SK-N-SH (cell line): ENCODE data around the gene ALKBH2. TPM values are rescaled to one million over a fixed set of nuclear protein-coding genes. Genes with fewer than 3 reads are reported as not detected.

Source experiments
- CTCF ChIA-PET: fragments of 300-600, 350-600 bp; formaldehyde crosslinking; extraction: SDS; loops from one replicate; lab custom pipeline; 2021; lab: Yijun Ruan, JAX
- POLR2A ChIA-PET: fragments of 350-600 bp; sonication (Branson Sonifier 250); formaldehyde crosslinking; extraction: SDS; loops from one replicate; lab custom pipeline; 2020; ENCODE audit warnings: antibody characterized with exemption, inconsistent platforms; lab: Yijun Ruan, JAX
- DNase-seq: peaks from one replicate; pipeline ENCODE4 v3.0.0; 2012
- H2AFZ ChIP-seq: fragments of 200-600 bp; sonication (generic); 2 replicates; pipeline ENCODE4 v1.8.1; 2016; ENCODE audit warnings: antibody characterized with exemption, mild to moderate bottlenecking, low read depth
- H3F3A ChIP-seq: fragments of 200-600 bp; sonication (generic); replicated peaks from 2 replicates; pipeline ENCODE3; 2016; ENCODE audit warnings: antibody characterized with exemption, mild to moderate bottlenecking; ENCODE audit not compliant: insufficient read depth
- H3K27ac ChIP-seq, 2 experiments: fragments of 200-500 bp in 1 of 2; fragments of 200-600 bp in 1 of 2; sonication (Bioruptor generic) in 1 of 2; sonication (generic), shearing (Covaris generic) in 1 of 2; 2 replicates each; pipeline versions ENCODE4 v1.5.1 to v1.6.1; 2014 to 2016; ENCODE audit warnings: low read depth in 2 of 2, inconsistent platforms in 1 of 2, low read length in 1 of 2, mild to moderate bottlenecking in 1 of 2, mixed read lengths in 1 of 2
- H3K27me3 ChIP-seq: fragments of 200-600 bp; sonication (generic), shearing (Covaris generic); 2 replicates; pipeline ENCODE4 v1.6.1; 2016; ENCODE audit warnings: mixed run types; ENCODE audit not compliant: insufficient read depth
- H3K36me3 ChIP-seq, 2 experiments: fragments of 200-500 bp in 1 of 2; fragments of 200-600 bp in 1 of 2; sonication (Bioruptor generic) in 1 of 2; sonication (generic) in 1 of 2; replicated peaks in 1 of 2; 2 replicates each; pipeline versions ENCODE3 to v1.5.1; 2014 to 2016; ENCODE audit warnings: low read length in 1 of 2, mild to moderate bottlenecking in 1 of 2; ENCODE audit not compliant: insufficient read depth in 2 of 2, control insufficient read depth in 1 of 2
- H3K4me1 ChIP-seq, 2 experiments: fragments of 200-500 bp in 1 of 2; fragments of 200-600 bp in 1 of 2; sonication (Bioruptor generic) in 1 of 2; sonication (generic), shearing (Covaris generic) in 1 of 2; 2 replicates each; pipeline versions ENCODE4 v1.5.1 to v1.6.1; 2014 to 2016; ENCODE audit warnings: low read depth in 1 of 2, low read length in 1 of 2, mixed run types in 1 of 2; ENCODE audit not compliant: insufficient read depth in 2 of 2, control insufficient read depth in 1 of 2
- H3K4me2 ChIP-seq: fragments of 200-600 bp; sonication (generic), shearing (Covaris generic); 2 replicates; pipeline ENCODE4 v1.6.1; 2017; ENCODE audit warnings: mixed run types
- H3K4me3 ChIP-seq, 2 experiments: fragments of 200-500 bp in 1 of 2; fragments of 200-600 bp in 1 of 2; sonication (Bioruptor generic) in 1 of 2; sonication (generic), shearing (Covaris generic) in 1 of 2; 2 replicates each; pipeline versions ENCODE4 v1.5.1 to v1.8.1; 2014 to 2016; ENCODE audit warnings: low read depth in 2 of 2, inconsistent platforms in 1 of 2, low read length in 1 of 2, mild to moderate bottlenecking in 1 of 2, mixed read lengths in 1 of 2, moderate library complexity in 1 of 2
- H3K79me2 ChIP-seq: fragments of 200-600 bp; sonication (generic); 2 replicates; pipeline ENCODE4 v1.8.1; 2017; ENCODE audit warnings: mild to moderate bottlenecking; ENCODE audit not compliant: insufficient read depth
- H3K9ac ChIP-seq: fragments of 200-600 bp; sonication (generic); 2 replicates; pipeline ENCODE4 v1.6.1; 2017; ENCODE audit warnings: mixed run types
- H3K9me2 ChIP-seq: fragments of 200-600 bp; sonication (generic); 2 replicates; pipeline ENCODE4 v1.6.1; 2017; ENCODE audit warnings: mixed run types
- H3K9me3 ChIP-seq: fragments of 200-600 bp; sonication (generic); 2 replicates; pipeline ENCODE4 v1.6.1; 2017; ENCODE audit warnings: mixed run types, mild to moderate bottlenecking, moderate library complexity
- H4K20me1 ChIP-seq: fragments of 200-600 bp; sonication (generic); 2 replicates; pipeline ENCODE4 v1.6.1; 2017; ENCODE audit warnings: mild to moderate bottlenecking, mixed run types; ENCODE audit not compliant: insufficient read depth
- CHD2 ChIP-seq: fragments of 150-350 bp; IDR thresholded peaks from 2 replicates; pipeline ENCODE4 v1.6.1; 2018; ENCODE audit warnings: low read length; ENCODE audit not compliant: partially characterized antibody
- ELF1 ChIP-seq: IDR thresholded peaks from 2 replicates; pipeline ENCODE4 v1.4.0; 2012
- EP300 ChIP-seq, 2 experiments: IDR thresholded peaks; 2 replicates each; pipeline versions ENCODE4 v1.4.0 to v1.6.1; 2012; ENCODE audit warnings: borderline replicate concordance in 1 of 2, low read depth in 1 of 2, low read length in 1 of 2
- FOSL2 ChIP-seq: IDR thresholded peaks from 2 replicates; pipeline ENCODE4 v1.4.0; 2012; ENCODE audit warnings: low read depth, mild to moderate bottlenecking, moderate library complexity, borderline replicate concordance
- FOXJ3 ChIP-seq: sonication (generic); formaldehyde crosslinking; IDR thresholded peaks from 2 replicates; pipeline ENCODE4 v1.5.1; 2020; ENCODE audit warnings: mild to moderate bottlenecking, missing genetic modification reagents
- FOXM1 ChIP-seq: IDR thresholded peaks from 2 replicates; pipeline ENCODE4 v1.4.0; 2012; ENCODE audit warnings: low read depth, mild to moderate bottlenecking
- JUND ChIP-seq: IDR thresholded peaks from 2 replicates; pipeline ENCODE4 v1.4.0; 2012
- NRF1 ChIP-seq: IDR thresholded peaks from 2 replicates; pipeline ENCODE4 v1.6.1; 2012; ENCODE audit warnings: low read depth, mild to moderate bottlenecking, low read length
- POLR2AphosphoS5 ChIP-seq: IDR thresholded peaks from 2 replicates; pipeline ENCODE4 v1.6.1; 2012; ENCODE audit warnings: low read depth, low read length
- RXRA ChIP-seq: IDR thresholded peaks from 2 replicates; pipeline ENCODE4 v1.4.0; 2012; ENCODE audit warnings: low read depth, mild to moderate bottlenecking, borderline replicate concordance
- TCF12 ChIP-seq: IDR thresholded peaks from 2 replicates; pipeline ENCODE4 v1.4.0; 2012
- USF1 ChIP-seq: IDR thresholded peaks from 2 replicates; pipeline ENCODE4 v1.4.0; 2012; ENCODE audit warnings: low read depth, borderline replicate concordance
- WGBS: methylation state at CpG from one replicate; pipeline ENCODE4 v1.1.6; 2017; ENCODE audit warnings: low lambda C conversion rate; 5-methylcytosine and 5-hydroxymethylcytosine counted together
- polyA plus RNA-seq, 3 experiments: library from polyadenylated mRNA; depleted of rRNA; stranded (reverse); fragments of >200 nt; gene quantifications; 2 replicates each; pipeline ENCODE4 v1.2.3, GENCODE V29; 2012

The ALKBH2 gene
- polyA plus RNA-seq, 1 of the 3 experiments (the other 2 are of a cell fraction): 47.3 TPM

- Histone ChIP-seq H3K36me3 (peaks cover 0 to 5% of the 10 kb centered on the region in 2 experiments), H3K4me2 (no peak overlapping the region), H3K9me3 (no peaks in the 10 kb centered on the region), H3K27me3 (no peaks in the 10 kb centered on the region), H3K79me2 (no peaks in the 10 kb centered on the region), H3K4me3 (no peak overlapping the region), H3K27ac (no peak overlapping the region), H3K4me1 (peaks cover 9 to 25% of the 10 kb centered on the region in 2 experiments), H3K9me2 (no peaks in the 10 kb centered on the region), H2AFZ (no peak overlapping the region), H3K9ac (no peak overlapping the region), H3F3A (peaks cover 20% of the 10 kb centered on the region), H4K20me1 (no peaks in the 10 kb centered on the region)
- TF ChIP-seq FOXM1 (no peak), NRF1 (no peak)
- no peak for DNase-seq
- CTCF ChIA-PET: interaction anchor here (2.2 to 9.1 kb wide), 3 partner anchors 149 to 276 kb away, joined by 7 to 86 read pairs (median 11); no protein-coding TSS in a partner anchor
- WGBS: 84% methylated on average over 2 of the region's 2 CpGs
- POLR2A ChIA-PET: no interaction called here
Measured at GRCh38 chr12:109114644-109115043, 21.4 kb upstream of the ALKBH2 start.

DNA sequence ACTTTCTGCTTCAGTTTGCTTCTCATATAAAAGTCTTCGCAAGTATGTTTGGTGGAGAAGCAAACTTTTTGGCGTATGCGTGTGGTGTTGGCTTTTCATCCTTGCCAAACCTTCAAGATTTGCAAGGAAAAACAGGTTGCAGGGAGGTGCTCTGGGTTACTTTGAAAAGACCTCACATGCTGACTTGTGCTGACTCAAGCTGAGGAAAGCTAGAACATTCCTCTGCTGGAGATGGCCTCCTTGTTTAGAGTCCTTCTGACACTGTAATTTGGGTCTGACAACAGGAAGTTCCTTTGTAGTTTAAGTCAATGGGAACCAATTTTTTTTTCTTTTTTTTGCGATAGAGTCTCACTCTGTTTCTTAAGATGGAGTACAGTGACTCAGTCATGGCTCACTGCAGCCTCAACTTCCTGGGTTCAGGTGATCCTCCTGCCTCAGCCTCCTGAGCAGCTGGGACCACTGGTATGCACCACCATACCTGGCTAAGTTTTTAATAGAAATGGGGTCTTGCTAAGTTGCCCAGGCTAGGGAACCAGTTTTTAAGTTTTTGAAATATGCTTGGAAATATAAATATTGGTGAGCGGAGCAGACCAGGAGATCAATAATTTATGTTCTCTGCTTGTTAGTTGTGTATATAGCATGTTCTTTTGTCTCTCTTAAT is 20.5 kb upstream of the ALKBH2 start:
- no peak overlapping the region for H3K27ac ChIP-seq
- POLR2A ChIA-PET: no interaction called here
- no peaks in the 10 kb centered on the region for H3K27me3 ChIP-seq
- no peaks in the 10 kb centered on the region for H3K9me3 ChIP-seq
- H2AFZ ChIP-seq: no peak overlapping the region
- no peak for DNase-seq
- TF ChIP-seq EP300 (IDR thresholded peaks at IDR 0.05; ENCODE audit: borderline replicate concordance in 1 of 2, low read depth in 1 of 2, low read length in 1 of 2): no peak
- TF ChIP-seq CHD2: no peak
- no peak overlapping the region for H3K4me3 ChIP-seq
- H3K36me3 ChIP-seq: peaks cover 0 to 9% of the 10 kb centered on the region in 2 experiments
- H3K9me2 ChIP-seq: no peaks in the 10 kb centered on the region
- 97% methylated on average over 5 of the region's 5 CpGs for WGBS
- peaks cover 9 to 25% of the 10 kb centered on the region in 2 experiments for H3K4me1 ChIP-seq
- CTCF ChIA-PET: interaction anchor here (1.8 to 9.1 kb wide), 6 partner anchors 8 to 277 kb away, joined by 7 to 86 read pairs (median 28); no protein-coding TSS in a partner anchor
- no peaks in the 10 kb centered on the region for H4K20me1 ChIP-seq
- H3F3A ChIP-seq: peaks cover 20% of the 10 kb centered on the region
- no peaks in the 10 kb centered on the region for H3K79me2 ChIP-seq
- H3K9ac ChIP-seq: no peak overlapping the region
- H3K4me2 ChIP-seq: no peak overlapping the region

- Histone ChIP-seq H3K36me3 (peaks cover 4 to 10% of the 10 kb centered on the region in 2 experiments), H3K4me1 (peaks cover 9 to 25% of the 10 kb centered on the region in 2 experiments), H3K4me2 (peak overlapping the region; percentile 31; the same call in 1 of the 2 replicates), H4K20me1 (no peaks in the 10 kb centered on the region), H3K4me3 (no peak overlapping the region), H2AFZ (no peak overlapping the region), H3K79me2 (no peaks in the 10 kb centered on the region), H3K27ac (0 out of 4 replicates have a peak overlapping the region, but pooled peaks of 1 of the 2 experiments have one; percentile 3), H3F3A (peaks cover 24% of the 10 kb centered on the region), H3K9ac (no peak overlapping the region), H3K27me3 (no peaks in the 10 kb centered on the region), H3K9me2 (no peaks in the 10 kb centered on the region), H3K9me3 (no peaks in the 10 kb centered on the region)
- TF ChIP-seq USF1 (no peak), ELF1 (no peak), RXRA (no peak), TCF12 (no peak), FOSL2 (no peak), JUND (no peak), POLR2AphosphoS5 (no peak), FOXJ3 (CRISPR knock-in tag) (no peak)
- POLR2A ChIA-PET: interaction anchor here (1.2 kb wide), 1 partner anchor 11 kb away, joined by 3 read pairs; no protein-coding TSS in a partner anchor
- 88% methylated on average over 11 of the region's 11 CpGs for WGBS
- no peak for DNase-seq
- CTCF ChIA-PET: interaction anchor here (1.0 to 9.1 kb wide), 20 partner anchors 9 to 536 kb away, joined by 3 to 86 read pairs (median 7); partner anchors contain the start of gene UNG
Measured at GRCh38 chr12:109112720-109113465, 19.6 kb upstream of the ALKBH2 start.
